IPS-18c (cell line): ENCODE data around the gene FMO3.

Experiments used
- H3K4me3 ChIP-seq: 2 replicates; pipeline ENCODE4 v1.7.0; 2013; ENCODE audit warnings: low read depth, mild to moderate bottlenecking, low read length, moderate library complexity; ENCODE audit not compliant: insufficient read depth
- H3K9me3 ChIP-seq: one replicate; pipeline ENCODE4 v1.6.1; 2013; ENCODE audit warnings: mild to moderate bottlenecking, low read length, moderate library complexity; ENCODE audit not compliant: control insufficient read depth, insufficient read depth

The FMO3 gene

DNA sequence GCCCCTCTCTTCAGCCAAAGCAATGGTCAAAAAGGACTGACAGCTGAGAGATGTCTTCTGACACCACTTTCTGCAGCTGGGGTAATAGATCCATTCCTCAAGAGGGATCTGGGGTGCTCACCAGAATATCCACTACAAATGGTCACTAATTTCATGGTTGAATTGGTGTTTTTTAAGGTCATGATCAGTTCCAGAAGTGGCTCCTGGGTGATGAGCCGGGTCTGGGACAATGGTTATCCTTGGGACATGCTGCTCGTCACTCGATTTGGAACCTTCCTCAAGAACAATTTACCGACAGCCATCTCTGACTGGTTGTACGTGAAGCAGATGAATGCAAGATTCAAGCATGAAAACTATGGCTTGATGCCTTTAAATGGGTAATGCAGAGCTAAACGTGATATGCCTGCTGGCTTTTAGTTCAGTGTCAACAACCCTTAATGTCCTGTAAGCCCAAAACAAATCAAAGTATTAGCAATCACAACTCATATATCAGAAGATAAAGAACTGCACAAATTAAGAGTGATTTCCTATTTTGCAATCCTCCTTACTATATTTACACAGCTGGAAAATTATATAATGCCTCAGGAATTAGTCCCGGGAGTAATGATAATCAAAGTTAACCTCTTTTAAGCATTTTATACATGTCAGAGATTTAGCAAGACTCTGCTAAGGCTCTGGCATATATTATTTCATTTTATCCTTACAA lies 20.1 kb downstream of the FMO3 start:
- no peaks in the 10 kb centered on the region for H3K9me3 ChIP-seq

DNA sequence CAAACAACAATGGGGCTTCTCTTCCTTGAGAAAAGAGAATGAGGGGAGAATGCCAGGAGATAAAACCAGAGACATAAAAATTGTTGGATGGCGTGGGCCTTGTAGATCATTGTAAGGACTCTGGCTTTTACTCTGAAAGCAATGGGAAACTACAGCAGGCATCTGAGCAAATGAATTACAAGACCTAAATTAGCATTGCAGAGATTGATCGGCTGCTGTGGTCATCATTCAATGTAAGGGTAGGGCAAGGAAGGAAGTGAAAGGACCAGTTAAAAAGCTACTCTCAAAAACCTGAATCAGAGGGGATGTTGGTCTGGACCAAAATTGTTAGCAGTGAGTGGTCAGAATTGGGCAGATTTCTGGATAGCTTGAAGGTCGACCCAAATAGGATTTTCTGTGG lies 21.4 kb downstream of the FMO3 start:
- no peaks in the 10 kb centered on the region for H3K9me3 ChIP-seq
- H3K4me3 ChIP-seq, result no peak overlapping the region

More for the DNA sequence above, 20.1 kb downstream of the FMO3 start:
- no peak overlapping the region for H3K4me3 ChIP-seq

- no peak overlapping the region for H3K4me3 ChIP-seq
- no peaks in the 10 kb centered on the region for H3K9me3 ChIP-seq
These were observed 22.7 kb downstream of the FMO3 start for GRCh38 chr1:171113382-171113781.

- no peaks in the 10 kb centered on the region for H3K9me3 ChIP-seq
- no peak overlapping the region for H3K4me3 ChIP-seq
These were observed 24.7 kb downstream of the FMO3 start for GRCh38 chr1:171115280-171115897.

DNA sequence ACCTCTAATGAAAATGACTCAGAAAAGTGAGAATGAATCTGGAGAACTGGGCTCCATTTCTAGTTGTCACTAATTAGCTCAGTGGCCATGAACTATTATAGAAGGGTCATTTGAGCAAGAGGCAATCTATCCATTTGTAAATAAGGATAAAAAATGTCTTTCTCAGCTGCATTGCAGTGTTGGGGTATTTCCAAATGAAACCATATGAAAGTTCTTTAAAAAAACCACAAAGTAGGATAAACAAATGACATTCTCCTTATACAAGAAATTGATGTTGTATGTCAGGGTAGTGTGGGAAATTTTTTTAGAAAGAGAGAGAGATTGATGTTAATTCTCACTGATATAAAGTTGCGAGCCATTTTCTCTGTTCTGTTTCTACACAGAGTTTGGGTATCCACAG lies 26.0 kb downstream of the FMO3 start:
- H3K9me3 ChIP-seq, result no peaks in the 10 kb centered on the region

GRCh38 chr1:171117085-171117484 lies 26.4 kb downstream of the FMO3 start:
- H3K9me3 ChIP-seq, result no peaks in the 10 kb centered on the region

More for the DNA sequence above, 26.0 kb downstream of the FMO3 start:
- no peak overlapping the region for H3K4me3 ChIP-seq

GRCh38 chr1:171119648-171120047 lies 28.9 kb downstream of the FMO3 start:
- Histone ChIP-seq H3K4me3 (no peak overlapping the region), H3K9me3 (no peaks in the 10 kb centered on the region)

More at GRCh38 chr1:171117085-171117484, 26.4 kb downstream of the FMO3 start:
- no peak overlapping the region for H3K4me3 ChIP-seq

DNA sequence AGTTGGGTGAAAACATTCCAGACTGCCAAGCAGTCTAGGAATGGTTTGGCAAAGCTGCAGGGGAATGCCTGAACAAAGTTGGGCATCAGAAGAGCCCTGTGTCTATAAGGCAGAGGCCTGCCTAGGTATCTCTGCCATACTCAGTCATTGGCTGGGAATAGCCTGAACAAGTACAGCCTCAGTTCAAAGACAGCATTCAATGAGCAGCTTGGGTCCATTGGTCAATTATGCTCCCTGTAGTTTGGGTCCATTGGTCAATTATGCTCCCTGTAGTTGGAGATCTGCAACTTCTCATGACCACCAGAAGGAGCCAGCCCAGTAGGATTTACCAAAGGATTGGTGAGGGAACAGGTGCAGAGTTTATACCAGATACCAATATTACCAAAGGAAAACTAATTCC lies 31.6 kb downstream of the FMO3 start:
- H3K4me3 ChIP-seq, result no peak overlapping the region
- no peaks in the 10 kb centered on the region for H3K9me3 ChIP-seq

- no peak overlapping the region for H3K4me3 ChIP-seq
- no peaks in the 10 kb centered on the region for H3K9me3 ChIP-seq
These were observed 32.2 kb downstream of the FMO3 start for GRCh38 chr1:171122893-171123292.

DNA sequence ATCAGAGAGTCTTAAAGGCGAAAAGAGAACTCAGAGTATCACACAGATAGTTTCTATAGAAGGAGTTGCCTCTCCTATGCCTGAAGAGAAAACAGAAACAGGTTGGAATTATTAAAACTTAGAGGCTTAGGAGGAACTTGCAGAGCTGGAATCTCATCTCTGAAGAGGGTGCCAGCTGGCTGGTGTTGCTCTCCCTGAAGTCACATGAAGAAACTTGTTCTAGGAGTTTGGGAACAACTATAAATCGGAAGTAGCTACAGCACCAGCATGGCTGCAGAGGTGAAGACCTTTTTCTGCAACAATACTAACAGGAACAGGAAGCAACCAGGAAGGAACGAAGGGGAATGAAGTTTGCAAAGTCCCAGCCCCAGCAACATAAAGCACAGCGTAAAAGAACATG lies 35.8 kb downstream of the FMO3 start:
- H3K4me3 ChIP-seq, result no peak overlapping the region
- H3K9me3 ChIP-seq, result no peaks in the 10 kb centered on the region

DNA sequence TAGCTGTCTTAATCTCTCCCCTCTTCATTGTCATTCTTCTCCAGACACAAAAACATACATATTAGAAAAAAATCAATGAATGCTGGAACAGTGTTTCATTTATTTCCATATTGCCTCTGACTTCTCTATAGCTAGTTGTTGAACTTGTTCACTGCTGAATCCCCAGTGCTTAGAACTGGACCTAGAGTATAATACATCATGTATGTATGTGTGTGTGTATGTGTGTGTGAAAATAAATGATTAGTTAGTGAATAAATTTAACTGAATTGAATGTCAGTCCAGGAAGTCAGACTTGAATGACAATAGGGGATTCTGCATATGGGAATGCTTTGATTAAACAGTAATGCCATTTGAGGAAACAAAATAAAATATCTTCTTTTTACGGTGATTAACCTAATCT lies 36.4 kb downstream of the FMO3 start:
- Histone ChIP-seq H3K4me3 (no peak overlapping the region), H3K9me3 (no peaks in the 10 kb centered on the region)

DNA sequence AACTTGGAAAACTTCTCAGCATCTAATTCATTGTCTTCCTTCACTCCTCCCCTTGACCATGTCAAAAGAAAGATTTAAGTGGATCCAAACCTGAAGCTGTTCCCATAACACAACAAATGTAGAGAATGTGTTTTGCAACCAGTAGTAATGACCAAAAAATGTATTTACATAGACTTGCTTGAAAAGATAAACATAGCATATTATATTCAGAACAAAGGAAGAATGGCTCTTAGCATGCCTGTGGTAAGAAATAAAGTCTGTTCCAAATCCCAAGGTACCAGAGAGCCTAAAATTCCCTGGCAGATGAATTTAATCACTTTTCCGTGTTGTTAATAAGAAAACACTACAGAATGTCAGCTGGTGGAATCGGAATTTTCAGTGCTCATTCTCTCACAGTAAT lies 36.8 kb downstream of the FMO3 start:
- no peaks in the 10 kb centered on the region for H3K9me3 ChIP-seq
- H3K4me3 ChIP-seq, result no peak overlapping the region

- Histone ChIP-seq H3K4me3 (no peak overlapping the region), H3K9me3 (no peaks in the 10 kb centered on the region)
These were observed 37.8 kb downstream of the FMO3 start for GRCh38 chr1:171128463-171128862.

DNA sequence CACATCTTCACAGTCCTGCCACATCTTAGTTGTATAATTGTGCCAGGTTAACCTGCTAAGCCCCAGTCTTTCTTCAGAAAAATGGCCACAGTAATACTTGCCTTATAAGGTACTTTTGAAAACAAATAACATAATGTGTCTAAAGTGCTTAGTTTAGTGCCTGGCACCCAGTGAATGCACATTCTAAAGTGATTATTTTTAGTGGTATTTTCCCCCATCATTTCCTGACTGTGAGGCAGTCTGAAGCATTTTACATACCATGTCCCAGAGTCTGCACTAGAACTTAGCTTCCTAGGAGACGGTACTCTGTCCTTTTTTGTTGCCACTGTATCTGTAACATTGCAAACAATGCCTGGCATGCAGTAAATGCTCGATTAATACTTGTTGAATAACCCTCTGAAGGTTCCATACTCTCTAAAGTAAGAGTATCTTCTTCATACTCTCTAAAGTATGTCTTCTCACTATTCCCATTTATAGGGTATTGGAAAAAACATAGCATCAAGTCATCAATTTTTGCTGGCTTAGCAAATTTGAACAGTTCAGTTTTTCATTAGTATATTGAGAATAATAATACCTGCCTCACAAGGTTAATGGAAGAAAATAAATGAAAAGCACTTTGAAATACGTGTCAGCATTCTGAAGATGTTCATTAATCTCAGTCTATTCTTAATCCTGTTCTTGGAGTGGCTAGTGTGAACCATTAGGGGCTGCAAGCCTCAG lies 43.7 kb downstream of the FMO3 start:
- Histone ChIP-seq H3K4me3 (no peak overlapping the region), H3K9me3 (no peaks in the 10 kb centered on the region)

DNA sequence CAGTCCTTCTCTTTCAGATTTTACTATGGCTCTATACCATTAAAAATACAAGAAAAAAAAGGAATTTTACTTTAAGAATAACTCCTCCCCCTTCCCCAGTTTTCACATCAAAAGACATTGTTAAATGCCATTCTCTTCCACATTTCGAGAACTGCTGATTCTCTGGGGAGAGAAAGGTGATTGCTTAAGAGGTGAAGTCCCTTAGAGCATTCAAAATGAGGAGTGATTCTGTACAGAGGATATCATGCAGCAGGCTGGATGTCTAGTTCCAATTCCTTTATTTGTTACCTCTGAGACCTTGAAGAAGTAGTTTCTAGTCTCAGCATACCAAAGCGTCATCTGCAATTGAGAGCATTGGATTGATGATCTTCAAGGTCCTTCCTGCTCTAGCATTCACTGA lies 46.9 kb downstream of the FMO3 start:
- no peaks in the 10 kb centered on the region for H3K9me3 ChIP-seq
- H3K4me3 ChIP-seq, result no peak overlapping the region

DNA sequence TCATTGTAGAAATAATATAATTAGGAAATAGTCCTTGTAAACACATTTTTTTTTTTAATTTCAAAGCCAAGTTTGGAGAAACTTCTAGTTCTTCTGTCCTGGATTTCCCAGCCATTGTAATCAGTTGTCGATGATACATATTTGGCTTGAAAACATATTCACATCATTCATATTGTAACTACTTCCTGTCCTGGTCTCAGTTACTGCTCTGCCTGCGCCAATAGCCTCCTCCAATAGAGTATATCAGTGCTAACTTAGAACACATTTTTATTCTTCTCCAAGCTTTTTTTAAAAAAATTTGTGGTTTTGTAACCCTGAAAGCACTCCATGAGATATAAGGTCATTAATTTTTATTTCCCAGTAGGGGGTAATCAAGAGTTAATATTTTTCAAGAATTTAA lies 48.3 kb downstream of the FMO3 start:
- Histone ChIP-seq H3K4me3 (no peak overlapping the region), H3K9me3 (no peaks in the 10 kb centered on the region)

DNA sequence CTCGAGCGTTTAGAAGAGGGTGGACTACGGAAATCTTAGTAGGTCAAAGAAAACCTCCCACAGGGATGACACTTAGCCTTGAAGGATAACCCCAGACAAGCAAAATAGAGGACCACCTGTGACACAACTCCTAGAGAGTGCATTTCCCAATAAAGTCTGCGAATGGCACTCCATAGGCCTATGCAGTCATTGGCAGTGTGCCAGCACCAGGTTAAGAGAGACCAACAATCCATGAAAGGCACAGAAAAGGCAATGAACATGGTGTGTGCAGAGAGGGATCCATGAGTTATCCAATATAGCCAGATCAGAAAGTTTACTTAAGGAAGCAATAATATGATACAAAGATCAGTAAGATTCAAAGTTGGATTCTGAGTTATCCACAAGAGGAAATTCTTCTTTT lies 49.2 kb downstream of the FMO3 start:
- Histone ChIP-seq H3K4me3 (no peak overlapping the region), H3K9me3 (no peaks in the 10 kb centered on the region)

- H3K4me3 ChIP-seq, result no peak overlapping the region
- no peaks in the 10 kb centered on the region for H3K9me3 ChIP-seq
These were observed 49.7 kb downstream of the FMO3 start for GRCh38 chr1:171140401-171140800.
